Right ventricle myocardium superior (tissue), 1 donor: ENCODE data around the gene GSE1. TPM values are rescaled to one million over a fixed set of nuclear protein-coding genes. Genes with fewer than 3 reads are reported as not detected.
"Not testable (repeated sequence)": the region's sequence is repeated elsewhere in the genome, so short reads cannot be mapped to it uniquely, and the experiment has no call there.

Experiments
- ATAC-seq: fragments of 200-7000 bp; cut with Tn5 transposase; one replicate; pipeline ENCODE4 v1.9.1; 2020; ENCODE audit warnings: mild to moderate bottlenecking; ENCODE audit not compliant: poor library complexity
- DNase-seq: peaks from one replicate; pipeline ENCODE4 v3.0.0-alpha.2; 2020
- intact Hi-C: fragments of 100-400 bp; cut with DNase I; formaldehyde crosslinking; loops from one replicate; pipeline ENCODE4 v1.11.2; 2022
- total RNA-seq: library from RNA; stranded (reverse); fragmentation: NEBNext Ultra II Directional; extraction: Animal tissue kit (Norgen Biotek cat#: 25700); gene quantifications from one replicate; pipeline ENCODE4 v1.2.1, GENCODE V29; 2021
- donor health status: DM: no; HTN: yes; CAD: no; lungs with severe emphysema.

Gene GSE1
- total RNA-seq, 1 donor from 2014 or later: 30.3 TPM

DNA sequence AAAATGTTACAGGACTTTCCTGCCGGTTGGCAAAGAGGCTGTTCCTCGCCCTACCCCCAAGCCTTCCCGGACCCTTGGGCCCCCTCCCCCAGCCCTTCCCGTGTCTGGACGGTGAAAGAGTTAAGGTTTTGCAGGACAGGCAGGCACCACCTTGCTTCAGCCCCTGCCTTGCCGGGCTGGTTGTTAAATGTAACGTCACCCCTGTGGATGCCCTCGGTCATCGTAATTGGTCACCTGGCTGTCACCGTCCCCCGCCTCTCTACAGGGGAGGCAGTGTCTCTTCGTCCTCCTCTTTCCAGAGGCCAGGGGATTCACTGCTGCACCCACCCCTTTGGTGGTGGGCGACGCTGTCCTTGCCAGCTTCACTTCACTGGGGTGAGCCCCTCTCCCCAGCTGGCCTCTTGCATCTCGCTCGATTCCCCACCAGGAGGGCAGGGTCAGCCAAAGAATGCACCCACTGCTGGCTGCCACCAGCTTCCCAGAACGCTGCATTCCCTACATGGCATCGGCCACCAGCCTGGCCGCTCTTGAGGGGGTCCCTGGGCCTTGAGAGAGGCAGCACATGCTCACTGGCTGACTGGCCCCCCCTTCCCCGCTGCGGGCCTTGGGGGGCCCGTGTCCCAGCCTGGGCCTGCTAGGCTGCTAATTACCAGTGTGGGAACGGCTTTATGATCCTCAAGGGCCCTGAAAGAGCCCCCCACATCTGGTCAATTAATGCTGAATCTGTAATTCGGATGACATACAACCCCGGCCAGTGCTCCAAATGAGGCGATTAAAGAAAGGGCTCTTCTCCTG is 25.2 kb upstream of the GSE1 start:
- no peak for ATAC-seq
- DNase-seq: no peak
- intact Hi-C loops: no loop called here

- no peak for DNase-seq
- no peak for ATAC-seq
- intact Hi-C loops: no loop called here
Observed at GRCh38 chr16:85588562-85589503, 24.3 kb upstream of the GSE1 start.

DNA sequence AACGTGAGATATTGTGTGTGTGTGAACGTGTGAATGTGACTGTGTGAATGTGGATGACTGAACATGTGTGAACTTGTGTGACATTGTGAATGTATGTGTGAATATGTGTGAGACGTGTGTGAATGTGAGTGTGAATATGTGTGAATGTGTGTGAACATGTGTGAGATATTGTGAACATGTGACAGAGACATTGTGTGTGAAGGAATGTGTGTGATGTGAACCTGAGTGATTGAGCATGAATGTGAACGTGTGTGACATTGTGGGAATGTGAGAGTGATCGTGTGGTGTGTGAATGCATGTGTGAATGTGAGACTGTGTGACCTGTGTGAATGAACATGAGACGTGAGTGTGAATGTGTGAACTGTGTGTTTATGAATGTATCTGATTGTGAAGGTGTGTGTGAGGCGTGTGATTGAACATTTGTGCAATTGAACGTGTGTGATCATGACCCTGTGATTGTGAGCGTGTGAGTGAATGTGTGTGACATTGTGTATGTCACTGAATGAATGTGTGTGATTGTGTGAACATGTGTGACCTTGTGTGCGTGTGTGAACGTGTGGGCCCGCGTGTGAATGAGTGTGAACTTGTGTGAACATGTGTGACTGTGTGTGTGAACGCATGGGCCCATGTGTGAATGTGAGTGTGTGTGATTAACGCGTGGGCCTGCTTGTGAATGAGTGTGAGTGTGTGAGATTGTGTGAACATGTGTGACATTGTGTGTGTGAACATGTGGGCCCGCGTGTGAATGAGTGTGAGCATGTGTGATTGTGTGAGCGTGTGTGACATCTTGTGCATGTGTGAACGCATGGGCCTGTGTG is 23.2 kb upstream of the GSE1 start:
- DNase-seq: no peak
- intact Hi-C loops: no loop called here
- ATAC-seq: no peak

DNA sequence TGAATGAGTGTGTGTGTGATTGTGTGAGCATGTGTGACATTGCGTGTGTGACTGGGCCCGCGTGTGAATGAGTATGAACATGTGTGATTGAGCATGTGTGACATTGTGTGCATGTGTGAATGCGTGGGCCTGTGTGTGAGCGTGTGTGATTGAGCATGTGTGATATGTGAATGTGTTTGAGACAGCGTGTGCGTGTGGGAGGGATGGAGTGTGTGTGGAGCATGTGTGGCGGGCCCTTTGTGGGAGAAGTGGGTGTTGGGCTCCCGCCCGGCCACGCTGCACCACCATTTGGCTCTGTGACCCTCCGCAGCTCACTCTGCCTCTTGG is 22.7 kb upstream of the GSE1 start:
- DNase-seq (no peak), ATAC-seq (no peak)
- intact Hi-C loops: no loop called here

GRCh38 chr16:85591381-85591780 is 21.7 kb upstream of the GSE1 start:
- intact Hi-C loops: no loop called here
- no peak for ATAC-seq
- DNase-seq: no peak

DNA sequence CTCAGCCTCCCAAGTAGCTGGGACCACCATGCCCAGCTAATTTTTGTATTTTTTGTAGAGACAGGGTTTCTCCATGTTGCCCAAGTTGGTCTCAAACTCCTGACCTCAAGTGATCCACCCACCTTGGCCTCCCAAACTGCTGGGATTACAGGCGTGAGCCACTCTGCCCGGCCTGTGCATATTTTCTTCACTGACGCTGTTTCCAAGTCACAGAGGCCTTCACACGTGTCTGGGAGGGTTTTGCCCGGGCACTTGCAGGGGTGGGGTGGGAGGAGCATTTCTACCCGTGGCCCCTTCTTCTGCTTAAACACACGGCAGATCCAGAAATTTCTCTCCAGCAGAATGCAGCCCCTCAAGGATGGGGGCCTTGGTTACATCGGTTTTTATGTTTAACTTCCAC is 20.8 kb upstream of the GSE1 start:
- intact Hi-C loops, DNase-seq, ATAC-seq: not testable (repeated sequence)

- intact Hi-C loops: no loop called here
- DNase-seq (no peak), ATAC-seq (no peak)
Observed at GRCh38 chr16:85592700-85593493, 20.2 kb upstream of the GSE1 start.

- DNase-seq (no peak), ATAC-seq (no peak)
- intact Hi-C loops: no loop called here
Observed at GRCh38 chr16:85593494-85594221, 19.5 kb upstream of the GSE1 start.

GRCh38 chr16:85594273-85594977 is 18.7 kb upstream of the GSE1 start:
- ATAC-seq (no peak), DNase-seq (no peak)
- intact Hi-C loops: no loop called here

DNA sequence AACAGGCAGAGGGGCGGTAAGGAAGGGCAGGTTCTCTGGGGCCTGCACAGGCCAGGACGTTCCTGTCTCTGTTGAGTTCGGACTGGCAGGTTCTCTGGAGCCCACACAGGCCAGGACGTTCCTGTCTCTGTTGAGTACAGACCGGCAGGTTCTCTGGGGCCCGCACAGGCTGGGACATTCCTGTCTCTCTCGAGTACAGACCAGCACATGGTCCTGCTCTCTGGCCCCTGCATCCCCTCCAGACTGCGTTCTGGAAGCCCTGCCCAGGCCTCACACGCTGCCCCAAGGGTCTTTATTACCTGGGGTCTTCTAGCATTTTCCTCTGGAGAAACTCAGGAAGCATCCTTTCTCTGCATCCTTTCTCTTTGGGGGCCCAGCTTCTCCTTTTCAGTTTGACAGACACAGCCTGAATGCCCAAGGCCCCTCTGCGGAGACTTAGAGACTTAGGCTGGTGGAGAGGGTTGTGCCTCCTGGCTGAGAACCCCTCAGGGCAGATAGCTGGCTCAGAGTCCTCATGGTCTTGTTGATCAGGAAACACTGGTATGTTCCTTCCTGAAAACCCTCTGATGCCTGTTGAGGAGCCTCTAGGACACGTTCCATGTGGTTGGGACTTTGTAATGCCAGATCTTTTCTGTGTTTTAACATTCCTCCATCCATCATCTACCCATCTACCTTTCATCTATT is 18.0 kb upstream of the GSE1 start:
- ATAC-seq (no peak), DNase-seq (no peak)
- intact Hi-C loops: no loop called here

- no peak for DNase-seq
- intact Hi-C loops: no loop called here
- no peak for ATAC-seq
Observed at GRCh38 chr16:85595812-85596502, 17.2 kb upstream of the GSE1 start.

DNA sequence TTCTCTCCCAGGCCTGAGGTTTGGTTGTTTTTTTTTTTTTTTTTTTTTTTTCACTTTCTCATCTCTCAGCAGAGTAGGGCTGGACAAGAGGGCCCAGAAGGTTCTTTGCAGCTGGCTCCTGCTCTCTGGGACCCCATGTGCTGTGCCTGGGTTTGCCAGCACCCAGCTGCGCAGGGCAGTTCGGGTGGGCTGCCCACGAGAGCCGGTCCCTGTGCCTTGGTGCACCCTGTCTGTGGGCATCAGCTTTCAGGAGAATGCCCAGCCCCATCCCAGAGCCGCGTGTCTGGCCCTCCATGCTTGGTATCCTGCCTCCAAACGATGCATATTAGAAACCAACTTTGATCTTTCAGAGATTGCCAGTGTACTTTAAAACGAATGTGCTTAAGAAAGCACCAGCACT is 15.0 kb upstream of the GSE1 start:
- no peak for DNase-seq

DNA sequence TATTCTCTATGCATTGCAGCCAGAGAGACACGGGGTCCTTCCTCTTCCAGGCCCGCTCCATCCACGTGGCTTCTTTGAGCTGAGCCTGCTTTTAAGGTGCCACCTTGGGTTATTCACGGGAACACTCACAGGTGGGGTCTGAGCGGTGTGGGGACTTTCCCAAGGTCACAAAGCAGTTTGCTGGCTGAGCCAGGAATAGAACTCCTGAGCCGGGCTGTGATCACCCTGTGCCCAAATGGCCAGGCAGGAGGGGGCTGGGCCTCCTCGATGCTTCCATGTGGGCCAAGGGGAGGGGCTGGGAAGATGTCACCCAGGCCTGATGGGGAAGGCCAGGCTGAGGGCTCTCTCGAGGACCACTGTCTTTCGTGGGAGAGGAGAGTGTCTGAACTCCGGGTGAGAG is 13.0 kb upstream of the GSE1 start:
- no peak for DNase-seq
- ATAC-seq: no peak
- intact Hi-C loops: no loop called here

More for the DNA sequence above, 15.0 kb upstream of the GSE1 start:
- intact Hi-C loops: no loop called here
- ATAC-seq: no peak

GRCh38 chr16:85600530-85601271 is 12.4 kb upstream of the GSE1 start:
- intact Hi-C loops: no loop called here
- ATAC-seq (no peak), DNase-seq (no peak)

DNA sequence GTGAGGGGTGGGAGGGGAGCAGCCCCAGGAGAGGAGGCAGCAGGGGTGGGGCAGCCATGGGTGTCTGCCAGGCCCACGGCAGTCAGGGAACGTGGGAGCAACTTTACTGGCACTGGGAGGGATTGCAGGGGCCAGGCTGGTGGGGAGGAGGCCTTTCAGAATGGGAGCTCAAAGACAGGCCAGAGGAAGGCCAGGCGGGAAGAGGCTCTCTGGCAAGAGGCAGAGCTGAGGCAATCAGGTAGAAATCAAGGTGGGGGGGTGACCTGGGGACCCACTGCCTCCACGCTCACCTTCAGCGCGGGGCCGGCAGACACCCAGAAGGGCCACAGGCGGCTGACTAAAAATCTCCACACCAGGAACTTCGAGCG is 11.9 kb upstream of the GSE1 start:
- intact Hi-C loops: no loop called here
- no peak for DNase-seq
- no peak for ATAC-seq
